Measurements from ENCODE around the gene PIK3AP1. TPM values are rescaled to one million over a fixed set of nuclear protein-coding genes. Genes with fewer than 3 reads are reported as not detected.

PIK3AP1 gene
- total RNA-seq, 1 donor from 2014 or later = 1.3 TPM

- H3K4me3 Mint-ChIP-seq = peak overlapping the region; percentile 96
- peaks cover 21% of the 10 kb centered on the region for H3K27me3 Mint-ChIP-seq (ENCODE audit: low read depth)
- H3K27ac Mint-ChIP-seq (ENCODE audit: unreplicated experiment) = no peak overlapping the region
Measured at GRCh38 chr10:96719200-96719599, 1.1 kb downstream of the PIK3AP1 start.

GRCh38 chr10:96718304-96718990 lies 1.9 kb downstream of the PIK3AP1 start:
- H3K4me1 Mint-ChIP-seq = peaks cover 12% of the 10 kb centered on the region
- no peaks in the 10 kb centered on the region for H3K36me3 Mint-ChIP-seq (ENCODE audit: low read depth)
- H3K27ac Mint-ChIP-seq (ENCODE audit: unreplicated experiment) = no peak overlapping the region
- peak overlapping the region; percentile 5 for H3K4me3 Mint-ChIP-seq
- H3K27me3 Mint-ChIP-seq (ENCODE audit: low read depth) = peaks cover 21% of the 10 kb centered on the region
- H3K9me3 Mint-ChIP-seq = no peaks in the 10 kb centered on the region
- TF ChIP-seq CTCF (conservative IDR thresholded peaks at IDR 0.05) = no peak
- no peak for DNase-seq (ENCODE audit: low read depth, low spot score)

More at GRCh38 chr10:96719200-96719599, 1.1 kb downstream of the PIK3AP1 start:
- no peak for DNase-seq (ENCODE audit: low read depth, low spot score)
- no peak for TF ChIP-seq CTCF (conservative IDR thresholded peaks at IDR 0.05)
- H3K4me1 Mint-ChIP-seq = peaks cover 12% of the 10 kb centered on the region
- H3K9me3 Mint-ChIP-seq = no peaks in the 10 kb centered on the region
- H3K36me3 Mint-ChIP-seq (ENCODE audit: low read depth) = no peaks in the 10 kb centered on the region

- Mint-ChIP-seq H3K4me3 (peak overlapping the region; percentile 6), H3K27ac (ENCODE audit: unreplicated experiment) (no peak overlapping the region), H3K36me3 (ENCODE audit: low read depth) (no peaks in the 10 kb centered on the region), H3K27me3 (ENCODE audit: low read depth) (peaks cover 21% of the 10 kb centered on the region), H3K9me3 (no peaks in the 10 kb centered on the region), H3K4me1 (peaks cover 12% of the 10 kb centered on the region)
- DNase-seq (ENCODE audit: low read depth, low spot score) = no peak
- no peak for TF ChIP-seq CTCF (conservative IDR thresholded peaks at IDR 0.05)
Measured at GRCh38 chr10:96716390-96716789, 3.9 kb downstream of the PIK3AP1 start.

- Mint-ChIP-seq H3K27me3 (ENCODE audit: low read depth) (peaks cover 13% of the 10 kb centered on the region), H3K9me3 (no peaks in the 10 kb centered on the region)
Measured at GRCh38 chr10:96714746-96715255, 5.5 kb downstream of the PIK3AP1 start.

GRCh38 chr10:96714031-96714590 lies 6.2 kb downstream of the PIK3AP1 start:
- peaks cover 6% of the 10 kb centered on the region for H3K27me3 Mint-ChIP-seq (ENCODE audit: low read depth)
- no peaks in the 10 kb centered on the region for H3K36me3 Mint-ChIP-seq (ENCODE audit: low read depth)
- TF ChIP-seq CTCF (conservative IDR thresholded peaks at IDR 0.05) = no peak
- DNase-seq (ENCODE audit: low read depth, low spot score) = no peak
- H3K9me3 Mint-ChIP-seq = no peaks in the 10 kb centered on the region
- H3K27ac Mint-ChIP-seq (ENCODE audit: unreplicated experiment) = no peak overlapping the region
- no peak overlapping the region for H3K4me3 Mint-ChIP-seq
- H3K4me1 Mint-ChIP-seq = no peaks in the 10 kb centered on the region

More at GRCh38 chr10:96714746-96715255, 5.5 kb downstream of the PIK3AP1 start:
- H3K36me3 Mint-ChIP-seq (ENCODE audit: low read depth) = no peaks in the 10 kb centered on the region
- no peak overlapping the region for H3K4me3 Mint-ChIP-seq
- no peak for DNase-seq (ENCODE audit: low read depth, low spot score)
- TF ChIP-seq CTCF (conservative IDR thresholded peaks at IDR 0.05) = no peak
- H3K27ac Mint-ChIP-seq (ENCODE audit: unreplicated experiment) = no peak overlapping the region
- H3K4me1 Mint-ChIP-seq = peaks cover 4% of the 10 kb centered on the region
